Stomach (tissue), 9 donors: Measurements from ENCODE around the gene AGBL2. TPM values are rescaled to one million over a fixed set of nuclear protein-coding genes. Genes with fewer than 3 reads are reported as not detected.
A peak's percentile ranks its signal among the peaks of the same experiment; 100 is the strongest.
"Not testable (repeated sequence)": the region's sequence is repeated elsewhere in the genome, so short reads cannot be mapped to it uniquely, and the experiment has no call there.

Experiments
- DNase-seq, 2 donors: peaks; one replicate each; pipeline versions ENCODE4 v3.0.0 to v3.0.0-alpha.2; 2013 to 2019
- H3K27ac ChIP-seq, 5 donors: fragments of 200-600 bp in 4 of 5; sonication (generic) in 4 of 5; one replicate each; pipeline ENCODE4 v1.5.1; 2013 to 2019; ENCODE audit warnings: mild to moderate bottlenecking in 1 of 5, moderate library complexity in 1 of 5
- H3K27me3 ChIP-seq, 3 donors: fragments of 200-600 bp; sonication (generic); one replicate each; pipeline ENCODE4 v1.5.1; 2017 to 2019; ENCODE audit warnings: mixed run types in 1 of 3
- H3K36me3 ChIP-seq, 4 donors: fragments of 200-600 bp; sonication (generic); 1 replicate in 3 of 4; 2 replicates in 1 of 4; pipeline ENCODE4 v1.5.1; 2016 to 2019
- H3K4me1 ChIP-seq, 4 donors: fragments of 200-600 bp; sonication (generic); one replicate each; pipeline ENCODE4 v1.5.1; 2016 to 2019
- H3K4me3 ChIP-seq, 4 donors: fragments of 200-600 bp; sonication (generic) in 3 of 4; one replicate each; pipeline ENCODE4 v1.5.1; 2016 to 2019; ENCODE audit warnings: mild to moderate bottlenecking in 1 of 4
- H3K9me3 ChIP-seq, 4 donors: fragments of 200-600 bp; sonication (generic); one replicate each; pipeline ENCODE4 v1.5.1; 2016 to 2019
- EP300 ChIP-seq: sonication (generic); formaldehyde crosslinking; IDR thresholded peaks from one replicate; pipeline ENCODE4 v1.6.1; 2017; ENCODE audit warnings: antibody characterized with exemption
- POLR2A ChIP-seq, 4 donors: fragments of 450-650 bp; IDR thresholded peaks; one replicate each; pipeline ENCODE4 v1.6.1; 2016; ENCODE audit warnings: antibody characterized with exemption in 4 of 4, control low read depth in 2 of 4, mild to moderate bottlenecking in 1 of 4, moderate library complexity in 1 of 4
- POLR2AphosphoS5 ChIP-seq, 3 donors: sonication (generic); formaldehyde crosslinking; IDR thresholded peaks; one replicate each; pipeline ENCODE4 v1.6.1; 2016; ENCODE audit warnings: antibody characterized with exemption in 3 of 3
- WGBS, 5 donors: extraction: QIAGEN DNeasy Blood & Tissue Kit in 3 of 5; methylation state at CpG; one replicate each; pipeline versions ENCODE4 v1.1.5 to v1.1.7; 2013 to 2018; 5-methylcytosine and 5-hydroxymethylcytosine counted together
- intact Hi-C: fragments of 100-400 bp; cut with DNase I; formaldehyde crosslinking; loops from one replicate; pipeline ENCODE4 v1.15.1; 2023; ENCODE audit warnings: low total_unique reads
- polyA plus RNA-seq, 3 donors: library from polyadenylated mRNA; stranded (reverse); fragments of 200-250 nt; gene quantifications; one replicate each; pipeline ENCODE4 v1.2.3, GENCODE V29; 2013
- total RNA-seq, 5 donors: library from RNA; depleted of rRNA; stranded (reverse); fragments of >200 nt; gene quantifications; one replicate each; pipeline versions ENCODE4 v1.1.0 to v1.2.3, GENCODE V29; 2014 to 2016
- TF ChIP-seq, protein P1 (sequence below), 7 experiments: fragments of 450-650 bp in 4 of 7; fragments of 200-600 bp in 3 of 7; sonication (generic) in 3 of 7; IDR thresholded peaks; one replicate each; pipeline ENCODE4 v1.5.1; 2016 to 2019; ENCODE audit warnings: antibody characterized with exemption in 7 of 7, control low read depth in 2 of 7, mild to moderate bottlenecking in 1 of 7
- donor health status: healthy with polysubstance abuse.
- donor health status: Bipolar disorder and iron deficiency.
- donor health status: healthy.

Gene AGBL2
- total and polyA plus RNA-seq, 8 donors, result 0.56 to 11.7 (median 0.92) TPM; not detected in 3

DNA sequence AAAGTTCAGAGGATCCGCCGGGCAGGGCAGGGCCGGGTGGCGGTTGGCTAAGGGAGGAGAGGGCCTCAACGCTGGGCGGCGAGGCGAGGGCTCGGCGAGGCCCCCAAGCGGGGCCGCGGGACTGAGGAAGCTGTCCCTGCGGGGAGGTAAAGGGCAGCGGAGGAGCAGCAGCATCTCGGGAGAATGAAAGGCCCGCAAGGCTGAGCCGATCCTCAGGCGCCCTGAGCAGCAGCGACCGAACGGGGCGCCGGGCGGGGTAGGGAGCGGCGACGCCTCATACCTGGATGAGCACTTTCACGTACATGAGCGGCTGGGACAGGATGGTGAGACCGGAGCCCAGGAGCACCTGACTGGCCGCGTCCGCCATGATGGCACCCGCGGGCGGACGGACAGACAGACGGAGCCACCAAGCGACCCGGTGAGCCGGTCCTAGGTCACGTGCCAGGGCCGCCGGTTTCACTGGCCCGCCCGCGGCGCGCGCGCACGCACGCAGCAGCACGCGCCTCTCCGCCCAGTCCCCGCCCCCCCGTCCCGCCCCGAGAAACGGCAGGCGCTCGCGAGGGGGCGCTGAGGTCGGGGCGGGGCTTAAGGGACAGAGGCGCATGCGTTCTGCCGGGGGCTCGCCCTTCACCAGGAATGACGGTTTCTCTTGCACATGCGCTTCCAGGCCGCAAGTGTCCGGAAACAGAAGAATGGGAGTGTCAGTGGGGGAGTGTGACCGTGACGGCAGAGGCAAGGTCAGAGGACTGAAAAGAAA, 72.9 kb downstream of the AGBL2 start, which contains the start of gene MTCH2:
Gene MTCH2, minus strand, starts transcription at position 461 of the 757 bp plus-strand sequence. Its CDS starts 94 bp downstream, at position 367.
- Histone ChIP-seq H3K4me1 (peaks cover 0 to 32% (median 20%) of the 10 kb centered on the region in 4 donors), H3K9me3 (no peaks in the 10 kb centered on the region), H3K27me3 (no peaks in the 10 kb centered on the region), H3K36me3 (peaks cover 15 to 23% (median 21%) of the 10 kb centered on the region in 4 donors), H3K27ac (peak within 1 kb of the TSS; percentile 88 to 98 (median 94)), H3K4me3 (peak within 1 kb of the TSS; percentile 74 to 93 (median 80))
- intact Hi-C loops, result no loop called here
- peak; percentile 62 to 88 (median 70) for TF ChIP-seq POLR2AphosphoS5 (IDR thresholded peaks at IDR 0.05)
- TF ChIP-seq, protein P1, sequence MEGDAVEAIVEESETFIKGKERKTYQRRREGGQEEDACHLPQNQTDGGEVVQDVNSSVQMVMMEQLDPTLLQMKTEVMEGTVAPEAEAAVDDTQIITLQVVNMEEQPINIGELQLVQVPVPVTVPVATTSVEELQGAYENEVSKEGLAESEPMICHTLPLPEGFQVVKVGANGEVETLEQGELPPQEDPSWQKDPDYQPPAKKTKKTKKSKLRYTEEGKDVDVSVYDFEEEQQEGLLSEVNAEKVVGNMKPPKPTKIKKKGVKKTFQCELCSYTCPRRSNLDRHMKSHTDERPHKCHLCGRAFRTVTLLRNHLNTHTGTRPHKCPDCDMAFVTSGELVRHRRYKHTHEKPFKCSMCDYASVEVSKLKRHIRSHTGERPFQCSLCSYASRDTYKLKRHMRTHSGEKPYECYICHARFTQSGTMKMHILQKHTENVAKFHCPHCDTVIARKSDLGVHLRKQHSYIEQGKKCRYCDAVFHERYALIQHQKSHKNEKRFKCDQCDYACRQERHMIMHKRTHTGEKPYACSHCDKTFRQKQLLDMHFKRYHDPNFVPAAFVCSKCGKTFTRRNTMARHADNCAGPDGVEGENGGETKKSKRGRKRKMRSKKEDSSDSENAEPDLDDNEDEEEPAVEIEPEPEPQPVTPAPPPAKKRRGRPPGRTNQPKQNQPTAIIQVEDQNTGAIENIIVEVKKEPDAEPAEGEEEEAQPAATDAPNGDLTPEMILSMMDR (IDR thresholded peaks at IDR 0.05), result peak in 4 of 7 experiments; percentile 24 to 62 (median 34)
- no peak for TF ChIP-seq EP300
- no peak for TF ChIP-seq POLR2A (IDR thresholded peaks at IDR 0.05)
- DNase-seq, result peak; percentile 95 to 99
- WGBS, 5 donors, result 1% methylated on average over 48 to 78 of the region's 78 CpGs

DNA sequence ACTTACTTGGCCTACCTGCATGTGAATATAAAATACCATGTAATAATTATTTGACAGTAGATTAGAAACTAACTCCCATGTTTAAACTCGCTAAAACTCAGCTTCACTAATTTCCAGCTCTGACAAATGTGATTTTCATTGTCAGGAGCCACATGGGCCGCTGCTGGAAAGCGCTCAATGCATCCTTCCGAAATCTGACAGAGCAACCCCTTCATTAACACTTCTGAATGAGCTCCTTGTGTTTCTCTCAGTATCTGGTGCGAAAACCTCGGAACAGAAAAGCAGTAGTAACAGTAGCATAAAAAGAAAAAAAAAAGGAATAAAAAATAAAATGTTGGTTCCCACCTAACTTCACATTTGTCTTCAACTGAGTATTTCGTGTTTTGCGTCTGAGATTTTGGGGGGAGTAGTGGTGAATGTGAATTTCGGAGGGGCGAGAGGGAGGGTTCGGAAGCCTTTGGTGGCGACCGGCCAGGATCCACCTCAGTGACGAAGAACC, 73.5 kb downstream of the AGBL2 start:
- TF ChIP-seq, protein P1 (IDR thresholded peaks at IDR 0.05), result peak in 1 of 7 experiments; percentile 4
- TF ChIP-seq POLR2AphosphoS5 (IDR thresholded peaks at IDR 0.05), result no peak
- peaks cover 15 to 29% (median 26%) of the 10 kb centered on the region in 4 donors for H3K36me3 ChIP-seq
- H3K4me1 ChIP-seq, result peaks cover 0 to 32% (median 20%) of the 10 kb centered on the region in 4 donors
- peak overlapping the region; percentile 88 to 98 (median 94) for H3K27ac ChIP-seq
- H3K27me3 ChIP-seq, result no peaks in the 10 kb centered on the region
- intact Hi-C loops, result no loop called here
- no peaks in the 10 kb centered on the region for H3K9me3 ChIP-seq
- H3K4me3 ChIP-seq, result peak overlapping the region; percentile 74 to 93 (median 80)
- 5 to 7% (median 6%) methylated on average over 13 to 14 of the region's 14 CpGs for WGBS, 5 donors
- peak in 1 of 2 donors; percentile 42 for DNase-seq

DNA sequence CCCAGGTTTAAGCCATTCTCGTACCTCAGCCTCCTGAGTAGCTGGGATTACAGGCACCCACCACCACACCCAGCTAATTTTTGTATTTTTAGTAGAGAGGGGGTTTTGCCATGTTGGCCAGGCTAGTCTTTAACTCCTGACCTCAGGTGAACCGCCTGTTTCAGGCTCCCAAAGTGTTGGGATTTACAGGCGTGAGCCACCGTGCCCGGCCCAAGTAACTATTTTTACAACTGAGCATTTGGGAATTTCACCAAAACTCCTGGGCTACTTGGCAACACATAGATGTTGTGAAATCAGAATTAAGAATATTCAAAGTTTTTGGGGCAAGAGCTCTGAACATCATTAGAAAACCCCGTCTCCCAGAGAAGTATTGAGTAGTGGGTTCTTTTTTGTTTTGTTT, 74.7 kb downstream of the AGBL2 start:
- WGBS, 5 donors, result 87 to 96% (median 94%) methylated on average over 6 of the region's 6 CpGs
- intact Hi-C loops, result not testable (repeated sequence)

DNA sequence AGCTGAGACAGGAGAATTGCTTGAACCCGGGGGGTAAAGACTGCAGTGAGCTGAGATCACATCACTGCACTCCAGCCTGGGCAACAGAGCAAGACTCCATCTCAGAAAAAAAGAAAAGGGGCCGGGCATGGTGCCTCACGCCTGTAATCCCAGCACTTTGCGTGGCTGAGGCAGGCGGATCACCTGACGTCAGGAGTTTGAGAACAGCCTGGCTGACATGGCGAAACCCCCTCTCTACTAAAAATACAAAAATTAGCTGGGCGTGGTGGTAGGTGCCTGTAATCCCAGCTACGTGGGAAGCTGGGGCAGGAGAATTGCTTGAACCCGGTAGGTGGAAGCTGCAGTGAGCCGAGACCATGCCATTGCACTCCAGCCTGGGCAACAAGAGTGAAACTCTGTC, 78.8 kb downstream of the AGBL2 start:
- DNase-seq, H3K9me3 ChIP-seq, H3K27me3 ChIP-seq, H3K27ac ChIP-seq, H3K4me3 ChIP-seq, intact Hi-C loops: not testable (repeated sequence)
- 89 to 98% (median 97%) methylated on average over 11 of the region's 11 CpGs for WGBS, 5 donors
- Histone ChIP-seq H3K4me1 (peaks cover 0 to 21% (median 10%) of the 10 kb centered on the region in 4 donors), H3K36me3 (peaks cover 39 to 82% (median 79%) of the 10 kb centered on the region in 4 donors)

More for the DNA sequence above, 74.7 kb downstream of the AGBL2 start:
- H3K27me3 ChIP-seq, H3K4me3 ChIP-seq, H3K9me3 ChIP-seq, DNase-seq, H3K27ac ChIP-seq: not testable (repeated sequence)
- H3K36me3 ChIP-seq, result peaks cover 19 to 41% (median 37%) of the 10 kb centered on the region in 4 donors
- peaks cover 0 to 32% (median 20%) of the 10 kb centered on the region in 4 donors for H3K4me1 ChIP-seq

DNA sequence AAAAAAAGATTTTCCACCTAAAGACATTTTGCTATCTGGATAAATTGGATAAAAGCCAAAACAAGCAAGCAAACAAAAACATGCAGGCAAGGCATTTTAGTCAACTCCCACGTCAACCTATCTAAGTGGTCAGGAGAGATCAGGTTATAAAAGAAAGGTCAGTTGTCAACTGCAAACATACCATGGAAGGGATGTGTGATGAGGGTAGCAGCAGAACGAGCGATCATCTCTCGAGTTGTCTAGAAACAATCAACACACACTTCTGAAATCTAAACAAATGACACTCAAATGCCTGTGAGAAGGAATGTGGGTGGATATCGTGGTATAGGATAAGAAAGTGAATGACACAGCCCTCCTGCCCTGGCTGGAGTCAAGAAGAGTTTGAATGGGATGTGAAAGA, 83.7 kb downstream of the AGBL2 start:
- Histone ChIP-seq H3K36me3 (peaks cover 41 to 100% (median 100%) of the 10 kb centered on the region in 4 donors), H3K27ac (no peak overlapping the region), H3K27me3 (no peaks in the 10 kb centered on the region), H3K4me3 (no peak overlapping the region), H3K9me3 (no peaks in the 10 kb centered on the region), H3K4me1 (no peaks in the 10 kb centered on the region)
- intact Hi-C loops, result no loop called here
- TF ChIP-seq EP300 (no peak), POLR2A (IDR thresholded peaks at IDR 0.05) (no peak), POLR2AphosphoS5 (IDR thresholded peaks at IDR 0.05) (no peak)
- TF ChIP-seq, protein P1 (IDR thresholded peaks at IDR 0.05), result no peak
- DNase-seq, result no peak
- 62 to 72% (median 66%) methylated on average over 5 of the region's 5 CpGs for WGBS, 5 donors
